Stimulated activated CD4-positive, alpha-beta T cell treated with anti-CD3 and anti-CD28 coated beads, Interleukin-2, amount 100 ng/mL, for 4 hours (primary cell): ENCODE data around the gene FAM163B.
"Not testable (repeated sequence)": the region's sequence is repeated elsewhere in the genome, so short reads cannot be mapped to it uniquely, and the experiment has no call there.

Experiments used
- DNase-seq: peaks from one replicate; pipeline ENCODE4 v3.0.0-alpha.2; 2020; ENCODE audit warnings: low read depth

Gene FAM163B

GRCh38 chr9:133639613-133640012, 30.4 kb upstream of the FAM163B start:
- no peak for DNase-seq

- no peak for DNase-seq
Measured at GRCh38 chr9:133638711-133639110, 29.5 kb upstream of the FAM163B start.

GRCh38 chr9:133638076-133638475, 28.9 kb upstream of the FAM163B start:
- DNase-seq: no peak

- no peak for DNase-seq
Measured at GRCh38 chr9:133637451-133638055, 28.4 kb upstream of the FAM163B start.

- DNase-seq: no peak
Measured at GRCh38 chr9:133636902-133637301, 27.7 kb upstream of the FAM163B start.

GRCh38 chr9:133635533-133636531, 26.6 kb upstream of the FAM163B start, which contains the start of gene DBH:
TSS of gene DBH (plus strand) at chr9:133636363. CDS start at chr9:133636372, 9 bp downstream.
- DNase-seq: no peak

- DNase-seq: no peak
Measured at GRCh38 chr9:133635098-133635497, 25.9 kb upstream of the FAM163B start.

- DNase-seq: no peak
Measured at GRCh38 chr9:133634081-133634691, 25.0 kb upstream of the FAM163B start.

- no peak for DNase-seq
Measured at GRCh38 chr9:133633681-133634080, 24.5 kb upstream of the FAM163B start.

- no peak for DNase-seq
Measured at GRCh38 chr9:133632806-133633680, 23.9 kb upstream of the FAM163B start.

- DNase-seq: no peak
Measured at GRCh38 chr9:133631111-133631510, 21.9 kb upstream of the FAM163B start.

GRCh38 chr9:133629221-133630110, 20.3 kb upstream of the FAM163B start:
- DNase-seq: no peak

- no peak for DNase-seq
Measured at GRCh38 chr9:133628766-133629165, 19.6 kb upstream of the FAM163B start.

GRCh38 chr9:133627341-133627740, 18.2 kb upstream of the FAM163B start:
- no peak for DNase-seq

GRCh38 chr9:133626008-133626407, 16.8 kb upstream of the FAM163B start:
- DNase-seq: not testable (repeated sequence)

GRCh38 chr9:133622555-133622954, 13.4 kb upstream of the FAM163B start:
- DNase-seq: no peak

GRCh38 chr9:133621725-133622267, 12.6 kb upstream of the FAM163B start:
- DNase-seq: no peak

- DNase-seq: peak; percentile 50
Measured at GRCh38 chr9:133619791-133620190, 10.6 kb upstream of the FAM163B start.

GRCh38 chr9:133618726-133619125, 9.5 kb upstream of the FAM163B start:
- DNase-seq: no peak

- no peak for DNase-seq
Measured at GRCh38 chr9:133616643-133617405, 7.6 kb upstream of the FAM163B start.
